GM12892 (cell line): ENCODE data around the gene MRE11.

Experiments used
- POLR2A ChIP-seq: IDR thresholded peaks from 2 replicates; pipeline ENCODE4 v1.6.1; 2011; ENCODE audit warnings: low read depth, low read length, control low read depth
- POLR2AphosphoS5 ChIP-seq: IDR thresholded peaks from 2 replicates; pipeline ENCODE4 v1.6.1; 2011; ENCODE audit warnings: low read depth, low read length, control low read depth

DNA sequence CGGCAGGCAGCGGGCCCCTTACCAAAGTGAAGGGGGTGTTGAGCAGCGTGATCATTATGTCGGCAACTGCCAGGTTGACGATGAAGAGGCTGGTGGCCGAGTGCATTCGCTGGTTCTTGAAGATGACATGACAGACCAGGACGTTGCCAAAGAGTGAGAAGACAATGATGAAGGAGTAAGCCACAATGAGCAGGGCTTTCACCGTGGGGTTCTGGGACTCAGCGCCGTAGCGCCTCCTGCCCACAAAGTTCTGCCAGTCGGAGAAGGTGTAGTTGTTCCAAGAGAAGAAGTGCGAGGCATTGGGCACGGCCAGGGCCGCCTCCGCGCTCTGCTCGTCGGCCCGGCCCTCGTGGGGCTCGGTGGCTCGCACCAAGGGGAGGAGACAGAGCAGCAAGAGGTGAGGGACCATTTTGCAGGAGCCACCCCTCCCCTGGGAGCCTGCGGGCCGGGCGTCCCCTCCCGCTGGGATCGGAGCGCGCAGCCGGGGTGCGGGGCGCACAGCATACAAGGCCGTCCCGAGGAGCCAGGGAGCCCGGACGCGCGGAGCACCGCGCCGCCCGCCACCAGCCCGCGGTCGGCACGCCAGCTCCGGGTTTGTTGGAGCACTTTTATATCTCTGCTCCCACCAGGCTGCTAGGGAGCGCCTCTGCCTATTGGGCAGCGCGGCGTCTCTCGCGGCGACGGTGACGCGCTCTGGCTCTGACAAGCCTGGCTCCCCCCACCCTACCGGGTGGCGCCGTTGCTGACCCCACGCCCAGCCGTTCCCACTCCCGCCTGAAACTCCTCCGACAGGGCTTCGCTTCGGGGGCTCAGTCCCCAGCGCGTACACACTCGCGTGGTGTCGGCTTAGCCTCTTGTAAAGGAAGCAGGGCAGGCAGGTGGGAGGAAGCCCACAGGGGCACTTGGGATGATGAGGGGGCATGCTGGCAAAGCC lies 92.5 kb downstream of the MRE11 start, which contains the start of gene GPR83:
- TF ChIP-seq POLR2AphosphoS5 (no peak), POLR2A (no peak)
